GM19452 (cell line): ENCODE results near the gene TMEM236.

Experiments
- ATAC-seq: cut with Tn5 transposase; IDR thresholded peaks from one replicate; pipeline ENCODE4 v1.9.1; 2021; ENCODE audit not compliant: unreplicated experiment

Gene TMEM236

GRCh38 chr10:17737027-17737965 lies 14.7 kb upstream of the TMEM236 start:
- ATAC-seq: peak; percentile 48

- ATAC-seq: no peak
These were observed 11.3 kb upstream of the TMEM236 start for GRCh38 chr10:17740668-17741067.

GRCh38 chr10:17742918-17743317 lies 9.1 kb upstream of the TMEM236 start:
- ATAC-seq: no peak

- no peak for ATAC-seq
These were observed 8.6 kb upstream of the TMEM236 start for GRCh38 chr10:17743437-17743836.

- no peak for ATAC-seq
These were observed 7.6 kb upstream of the TMEM236 start for GRCh38 chr10:17744341-17744861.

GRCh38 chr10:17747883-17748550 lies 4.0 kb upstream of the TMEM236 start:
- no peak for ATAC-seq

GRCh38 chr10:17749890-17750289 lies 2.1 kb upstream of the TMEM236 start:
- ATAC-seq: no peak

GRCh38 chr10:17756557-17757217 lies 4.7 kb downstream of the TMEM236 start:
- ATAC-seq: peak; percentile 97

GRCh38 chr10:17758200-17758599 lies 6.2 kb downstream of the TMEM236 start:
- no peak for ATAC-seq

- ATAC-seq: no peak
These were observed 6.9 kb downstream of the TMEM236 start for GRCh38 chr10:17758896-17759295.

GRCh38 chr10:17764142-17764541 lies 12.1 kb downstream of the TMEM236 start:
- ATAC-seq: no peak

GRCh38 chr10:17765602-17766001 lies 13.6 kb downstream of the TMEM236 start:
- ATAC-seq: no peak

- no peak for ATAC-seq
These were observed 14.7 kb downstream of the TMEM236 start for GRCh38 chr10:17766731-17767130.

GRCh38 chr10:17768496-17768895 lies 16.5 kb downstream of the TMEM236 start:
- no peak for ATAC-seq

- no peak for ATAC-seq
These were observed 17.0 kb downstream of the TMEM236 start for GRCh38 chr10:17768957-17769356.

- ATAC-seq: no peak
These were observed 19.0 kb downstream of the TMEM236 start for GRCh38 chr10:17771017-17771416.

GRCh38 chr10:17779784-17780183 lies 27.8 kb downstream of the TMEM236 start:
- no peak for ATAC-seq

GRCh38 chr10:17780727-17781126 lies 28.7 kb downstream of the TMEM236 start:
- ATAC-seq: no peak

- ATAC-seq: no peak
These were observed 29.9 kb downstream of the TMEM236 start for GRCh38 chr10:17781856-17782255.

- no peak for ATAC-seq
These were observed 31.1 kb downstream of the TMEM236 start for GRCh38 chr10:17782921-17783665.

- ATAC-seq: no peak
These were observed 31.8 kb downstream of the TMEM236 start for GRCh38 chr10:17783751-17784150.
